IMR-90 (cell line): Measurements from ENCODE around the gene ZSCAN29. TPM values are rescaled to one million over a fixed set of nuclear protein-coding genes. Genes with fewer than 3 reads are reported as not detected.

Experiments
- ATAC-seq: fragments of 200-7000 bp; cut with Tn5 transposase; 2 replicates; pipeline ENCODE4 v1.9.1; 2020; ENCODE audit warnings: low read depth, mild to moderate bottlenecking, moderate library complexity
- BruUV-seq: library from RNA; stranded (reverse); fragments of 400-500 nt; replicated peaks from 2 replicates; lab custom pipeline; 2021; lab: Mats Ljungman, UMichigan
- CTCF ChIA-PET: fragments of 300-600 bp; formaldehyde crosslinking; extraction: SDS; loops from one replicate; lab custom pipeline; 2021; ENCODE audit warnings: antibody characterized with exemption; lab: Yijun Ruan, JAX
- POLR2A ChIA-PET: fragments of 300-600 bp; sonication (Branson Sonifier 250); formaldehyde crosslinking; loops from one replicate; lab custom pipeline; 2022; ENCODE audit warnings: antibody characterized with exemption; ENCODE audit not compliant: unreplicated experiment; lab: Charles Lee
- DNase-seq: peaks from one replicate; pipeline ENCODE4 v3.0.0; 2013
- H2AFZ ChIP-seq: replicated peaks from 2 replicates; pipeline ENCODE3; 2013; ENCODE audit warnings: low read length, mild to moderate bottlenecking; ENCODE audit not compliant: poor library complexity
- H2AK5ac ChIP-seq: 2 replicates; pipeline ENCODE4 v1.6.1; 2013; ENCODE audit warnings: low read depth, low read length, inconsistent platforms
- H2AK9ac ChIP-seq: replicated peaks from 2 replicates; pipeline ENCODE3; 2013; ENCODE audit warnings: mild to moderate bottlenecking, low read depth, low read length, moderate library complexity; ENCODE audit not compliant: poor library complexity
- H2BK120ac ChIP-seq: 2 replicates; pipeline ENCODE4 v1.6.1; 2013; ENCODE audit warnings: low read depth, low read length, inconsistent platforms
- H2BK15ac ChIP-seq: 3 replicates; pipeline ENCODE4 v1.6.1; 2013; ENCODE audit warnings: low read depth, low read length, inconsistent platforms
- H2BK20ac ChIP-seq: 2 replicates; pipeline ENCODE4 v1.6.1; 2013; ENCODE audit warnings: low read depth, mild to moderate bottlenecking, inconsistent platforms, low read length, moderate library complexity
- H2BK5ac ChIP-seq: 2 replicates; pipeline ENCODE4 v1.6.1; 2013; ENCODE audit warnings: mild to moderate bottlenecking, low read depth, low read length, inconsistent platforms; ENCODE audit not compliant: poor library complexity, severe bottlenecking
- H3K14ac ChIP-seq: replicated peaks from 2 replicates; pipeline ENCODE4 v1.6.1; 2013; ENCODE audit warnings: low read depth, low read length, inconsistent platforms
- H3K18ac ChIP-seq: 2 replicates; pipeline ENCODE4 v1.6.1; 2013; ENCODE audit warnings: low read depth, low read length, control low read depth
- H3K23ac ChIP-seq: 2 replicates; pipeline ENCODE4 v1.6.1; 2013; ENCODE audit warnings: low read depth, low read length, inconsistent platforms
- H3K27ac ChIP-seq: 2 replicates; pipeline ENCODE4 v1.5.1; 2013; ENCODE audit warnings: mild to moderate bottlenecking, control low read depth, low read length; ENCODE audit not compliant: insufficient read depth
- H3K27me3 ChIP-seq: 2 replicates; pipeline ENCODE4 v1.6.1; 2013; ENCODE audit warnings: low read length; ENCODE audit not compliant: control insufficient read depth, insufficient read depth
- H3K36me3 ChIP-seq: 2 replicates; pipeline ENCODE4 v1.6.1; 2013; ENCODE audit warnings: low read length, mixed read lengths; ENCODE audit not compliant: control insufficient read depth, insufficient read depth
- H3K4ac ChIP-seq: 2 replicates; pipeline ENCODE4 v1.6.1; 2013; ENCODE audit warnings: low read depth, low read length, inconsistent platforms
- H3K4me1 ChIP-seq: 2 replicates; pipeline ENCODE4 v1.6.1; 2013; ENCODE audit warnings: low read length, mixed read lengths; ENCODE audit not compliant: control insufficient read depth, insufficient read depth
- H3K4me2 ChIP-seq: 2 replicates; pipeline ENCODE4 v1.6.1; 2013; ENCODE audit warnings: low read depth, mild to moderate bottlenecking, control low read depth, low read length, moderate library complexity
- H3K4me3 ChIP-seq: 2 replicates; pipeline ENCODE4 v1.5.1; 2013; ENCODE audit warnings: low read depth, mild to moderate bottlenecking, control low read depth, low read length, moderate library complexity; ENCODE audit not compliant: insufficient read depth
- H3K56ac ChIP-seq: 2 replicates; pipeline ENCODE4 v1.6.1; 2013; ENCODE audit warnings: low read length, inconsistent platforms; ENCODE audit not compliant: insufficient read depth; ENCODE audit errors: extremely low read depth
- H3K79me1 ChIP-seq, 2 experiments: 2 replicates each; pipeline ENCODE4 v1.6.1; 2013; ENCODE audit warnings: low read length in 2 of 2, inconsistent platforms in 1 of 2, low read depth in 1 of 2
- H3K9ac ChIP-seq: 2 replicates; pipeline ENCODE4 v1.6.1; 2013; ENCODE audit warnings: low read depth, low read length, control low read depth
- H3K9me1 ChIP-seq: 2 replicates; pipeline ENCODE4 v1.6.1; 2013; ENCODE audit warnings: low read length, inconsistent platforms; ENCODE audit not compliant: insufficient read depth
- H3K9me3 ChIP-seq: 2 replicates; pipeline ENCODE4 v1.6.1; 2013; ENCODE audit warnings: low read length; ENCODE audit not compliant: control insufficient read depth, insufficient read depth
- H4K20me1 ChIP-seq: 2 replicates; pipeline ENCODE4 v1.6.1; 2013; ENCODE audit warnings: low read length, inconsistent platforms; ENCODE audit not compliant: insufficient read depth
- H4K5ac ChIP-seq: 2 replicates; pipeline ENCODE4 v1.6.1; 2013; ENCODE audit warnings: mild to moderate bottlenecking, low read depth, low read length, control low read depth
- H4K8ac ChIP-seq, 2 experiments: 2 replicates each; pipeline ENCODE4 v1.6.1; 2013; ENCODE audit warnings: low read depth in 2 of 2, low read length in 2 of 2, control low read depth in 1 of 2, inconsistent platforms in 1 of 2
- H4K91ac ChIP-seq: 2 replicates; pipeline ENCODE4 v1.6.1; 2013; ENCODE audit warnings: low read depth, low read length, inconsistent platforms; ENCODE audit not compliant: insufficient read depth
- BHLHE40 ChIP-seq: fragments of 150-350 bp; IDR thresholded peaks from 2 replicates; pipeline ENCODE4 v1.6.1; 2016; ENCODE audit warnings: mild to moderate bottlenecking, low read depth, low read length
- CEBPB ChIP-seq: IDR thresholded peaks from 2 replicates; pipeline ENCODE4 v1.6.1; 2012; ENCODE audit warnings: low read depth, low read length, improper control_type of control experiment
- CTCF ChIP-seq: conservative IDR thresholded peaks from 2 replicates; pipeline ENCODE4 v1.5.1; 2012; ENCODE audit warnings: mild to moderate bottlenecking, low read depth, low read length, improper control_type of control experiment
- ELK1 ChIP-seq: fragments of 150-350 bp; IDR thresholded peaks from 2 replicates; pipeline ENCODE4 v1.6.1; 2016; ENCODE audit warnings: low read depth, mild to moderate bottlenecking, low read length, moderate library complexity, borderline replicate concordance
- MAZ ChIP-seq: IDR thresholded peaks from 2 replicates; pipeline ENCODE4 v1.6.1; 2012; ENCODE audit warnings: low read depth, mild to moderate bottlenecking, low read length, improper control_type of control experiment, moderate library complexity, borderline replicate concordance
- MXI1 ChIP-seq: IDR thresholded peaks from 2 replicates; pipeline ENCODE4 v1.6.1; 2012; ENCODE audit warnings: low read depth, mild to moderate bottlenecking, low read length, moderate library complexity, borderline replicate concordance
- NFE2L2 ChIP-seq: fragments of 150-350 bp; IDR thresholded peaks from 2 replicates; pipeline ENCODE4 v1.6.1; 2016; ENCODE audit warnings: low read depth, mild to moderate bottlenecking, low read length
- SMC3 ChIP-seq: fragments of 150-350 bp; IDR thresholded peaks from 2 replicates; pipeline ENCODE4 v1.6.1; 2016; ENCODE audit warnings: low read depth, mild to moderate bottlenecking, antibody characterized with exemption, low read length, moderate library complexity
- WGBS, 2 experiments: methylation state at CpG; one replicate each; pipeline versions ENCODE4 v1.1.5 to v1.1.7; 2013; ENCODE audit warnings: missing lambda C conversion rate in 2 of 2; ENCODE audit not compliant: insufficient read length in 1 of 2; ENCODE audit errors: extremely low coverage in 2 of 2; 5-methylcytosine and 5-hydroxymethylcytosine counted together
- dilution Hi-C: fragments of 300-500 bp; cut with HindIII; formaldehyde crosslinking; loops from one replicate; pipeline ENCODE4 v1.14.3; 2018; ENCODE audit warnings: low sequenced_read_pairs; ENCODE audit not compliant: unreplicated experiment
- in situ Hi-C: fragments of 300-500 bp; cut with MboI; formaldehyde crosslinking; loops from 3 replicates; pipeline ENCODE4 v1.14.3; 2019; ENCODE audit warnings: low sequenced_read_pairs, inconsistent platforms, mixed read lengths
- intact Hi-C: fragments of 100-400 bp; cut with micrococcal nuclease; formaldehyde crosslinking; loops from 2 replicates; pipeline ENCODE4 v1.10.0; 2022
- polyA plus RNA-seq, 3 experiments: library from polyadenylated mRNA; depleted of rRNA; stranded (reverse); fragments of >200 nt; gene quantifications; 2 replicates each; pipeline ENCODE4 v1.2.3, GENCODE V29; 2012; ENCODE audit warnings: low replicate concordance in 1 of 3
- total RNA-seq: library from RNA; depleted of rRNA; stranded (reverse); fragments of >200 nt; gene quantifications from 2 replicates; pipeline ENCODE4 v1.2.3, GENCODE V29; 2012
- TF ChIP-seq, protein P1 (sequence below): fragments of 150-350 bp; IDR thresholded peaks from 2 replicates; pipeline ENCODE4 v1.6.1; 2017; ENCODE audit warnings: mild to moderate bottlenecking, antibody characterized with exemption, low read length, low read depth

ZSCAN29 gene
- total and polyA plus RNA-seq, 2 of the 4 experiments (the other 2 are of a cell fraction), result 6.8 to 8.6 TPM

GRCh38 chr15:43410572-43411214 lies 39.9 kb upstream of the ZSCAN29 start:
- no peak overlapping the region for H3K23ac ChIP-seq
- no peaks in the 10 kb centered on the region for H3K27me3 ChIP-seq
- H2AK5ac ChIP-seq, result no peak overlapping the region
- H2AK9ac ChIP-seq, result no peak overlapping the region
- no peak overlapping the region for H4K8ac ChIP-seq
- H2BK5ac ChIP-seq, result no peak overlapping the region
- no TSS peak for BruUV-seq
- H3K9me1 ChIP-seq, result peaks cover 5% of the 10 kb centered on the region
- peaks cover 3 to 10% of the 10 kb centered on the region in 2 experiments; a peak in 3 of 4 replicates for H3K79me1 ChIP-seq
- H2BK120ac ChIP-seq, result no peak overlapping the region
- H3K9me3 ChIP-seq, result no peaks in the 10 kb centered on the region
- 94% methylated on average over 3 of the region's 5 CpGs; no CpG with 5 or more reads in 1 of the 2 experiments for WGBS, 2 experiments
- H3K27ac ChIP-seq, result no peak overlapping the region
- in situ Hi-C loops (no loop called here), intact Hi-C loops (loop anchor here (5.0 kb wide), 1 partner anchor 52 kb away; no protein-coding TSS in a partner anchor), dilution Hi-C loops (no loop called here)
- CTCF ChIA-PET, result no interaction called here
- H2BK20ac ChIP-seq, result no peak overlapping the region
- H2AFZ ChIP-seq, result no peak overlapping the region
- H3K36me3 ChIP-seq, result peaks cover 53% of the 10 kb centered on the region
- H3K14ac ChIP-seq, result no peak overlapping the region
- TF ChIP-seq ELK1 (no peak), CEBPB (peak; percentile 65), NFE2L2 (peak; percentile 66), MAZ (no peak), SMC3 (no peak), BHLHE40 (no peak), MXI1 (no peak), CTCF (no peak)
- TF ChIP-seq, protein P1, sequence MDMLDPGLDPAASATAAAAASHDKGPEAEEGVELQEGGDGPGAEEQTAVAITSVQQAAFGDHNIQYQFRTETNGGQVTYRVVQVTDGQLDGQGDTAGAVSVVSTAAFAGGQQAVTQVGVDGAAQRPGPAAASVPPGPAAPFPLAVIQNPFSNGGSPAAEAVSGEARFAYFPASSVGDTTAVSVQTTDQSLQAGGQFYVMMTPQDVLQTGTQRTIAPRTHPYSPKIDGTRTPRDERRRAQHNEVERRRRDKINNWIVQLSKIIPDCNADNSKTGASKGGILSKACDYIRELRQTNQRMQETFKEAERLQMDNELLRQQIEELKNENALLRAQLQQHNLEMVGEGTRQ, result no peak
- no peak overlapping the region for H4K91ac ChIP-seq
- peak; percentile 68 for ATAC-seq
- no peaks in the 10 kb centered on the region for H3K4me1 ChIP-seq
- H3K4me2 ChIP-seq, result no peak overlapping the region
- H3K4me3 ChIP-seq, result no peak overlapping the region
- H2BK15ac ChIP-seq, result no peak overlapping the region
- no peak overlapping the region for H3K9ac ChIP-seq
- DNase-seq, result peak; percentile 47
- no peak overlapping the region for H4K5ac ChIP-seq
- H4K20me1 ChIP-seq, result no peaks in the 10 kb centered on the region; the same call in 1 of the 2 replicates
- POLR2A ChIA-PET, result no interaction called here
- no peak overlapping the region for H3K4ac ChIP-seq
- H3K18ac ChIP-seq, result no peak overlapping the region
- H3K56ac ChIP-seq, result no peak overlapping the region
